AML-193 (cell line): Measurements from ENCODE around the gene DCHS1.

Source experiments
- DNase-seq, 2 experiments: peaks; one replicate each; lab custom pipeline; 2025; lab: John Stamatoyannopoulos, UW

The DCHS1 gene

DNA sequence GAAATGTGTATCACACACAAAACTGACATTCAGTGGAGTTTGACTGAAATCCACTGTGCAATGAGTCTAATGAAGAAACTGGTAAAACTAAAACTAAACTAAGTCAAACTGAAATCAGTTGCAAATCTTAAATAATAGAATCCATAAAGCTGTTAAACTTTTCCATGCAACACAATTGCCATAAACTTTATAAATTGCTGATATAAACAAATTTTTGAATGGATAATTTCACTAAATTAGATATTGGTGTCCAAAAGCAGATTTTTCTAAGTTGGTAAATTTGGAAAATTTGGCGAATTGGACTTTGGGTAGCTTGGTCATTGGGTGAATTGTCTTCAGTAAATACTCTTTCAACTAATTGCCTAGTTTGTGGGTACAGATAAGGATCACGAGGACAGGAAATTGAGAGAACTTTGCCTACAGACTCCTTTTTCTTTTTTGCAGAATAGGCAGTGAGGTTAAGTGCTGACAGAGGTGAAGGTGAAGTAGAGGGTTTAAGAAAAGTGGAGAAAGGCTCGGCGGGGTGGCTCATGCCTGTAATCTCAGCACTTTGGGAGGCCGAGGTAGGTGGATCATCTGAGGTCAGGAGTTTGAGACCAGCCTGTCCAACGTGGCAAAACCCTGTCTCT lies 14.7 kb upstream of the DCHS1 start:
- no peak for DNase-seq

DNA sequence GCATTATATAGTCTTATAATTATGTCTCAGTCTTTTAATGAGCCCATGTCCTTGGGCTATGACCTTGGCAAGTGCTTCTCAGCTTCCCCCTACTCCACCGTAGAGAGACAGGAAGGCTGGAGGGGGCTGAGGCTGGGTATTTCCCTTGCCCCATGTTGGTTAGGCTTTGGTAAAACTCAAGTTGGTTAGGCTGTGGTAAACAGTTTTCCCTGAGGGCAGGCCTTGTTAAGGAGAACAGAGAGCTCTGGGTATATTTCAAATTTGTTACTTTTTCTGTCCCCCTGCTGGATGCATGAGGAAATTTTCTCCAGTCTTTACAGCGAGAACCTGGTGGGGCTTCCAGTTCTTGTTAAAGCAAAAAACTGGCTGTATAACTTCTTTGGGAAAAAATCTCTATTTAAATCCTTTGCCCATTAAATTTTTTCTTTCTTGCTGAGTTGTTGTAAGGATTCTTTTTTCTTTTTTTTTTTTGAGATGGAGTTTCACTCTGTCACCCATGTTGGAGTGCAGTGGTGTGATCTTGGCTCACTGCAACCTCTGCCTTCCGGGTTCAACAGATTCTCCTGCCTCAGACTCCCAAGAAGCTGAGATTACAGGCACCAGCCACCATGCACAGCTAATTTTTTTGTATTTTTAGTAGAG lies 12.2 kb upstream of the DCHS1 start:
- peak; percentile 67 to 79 for DNase-seq

DNA sequence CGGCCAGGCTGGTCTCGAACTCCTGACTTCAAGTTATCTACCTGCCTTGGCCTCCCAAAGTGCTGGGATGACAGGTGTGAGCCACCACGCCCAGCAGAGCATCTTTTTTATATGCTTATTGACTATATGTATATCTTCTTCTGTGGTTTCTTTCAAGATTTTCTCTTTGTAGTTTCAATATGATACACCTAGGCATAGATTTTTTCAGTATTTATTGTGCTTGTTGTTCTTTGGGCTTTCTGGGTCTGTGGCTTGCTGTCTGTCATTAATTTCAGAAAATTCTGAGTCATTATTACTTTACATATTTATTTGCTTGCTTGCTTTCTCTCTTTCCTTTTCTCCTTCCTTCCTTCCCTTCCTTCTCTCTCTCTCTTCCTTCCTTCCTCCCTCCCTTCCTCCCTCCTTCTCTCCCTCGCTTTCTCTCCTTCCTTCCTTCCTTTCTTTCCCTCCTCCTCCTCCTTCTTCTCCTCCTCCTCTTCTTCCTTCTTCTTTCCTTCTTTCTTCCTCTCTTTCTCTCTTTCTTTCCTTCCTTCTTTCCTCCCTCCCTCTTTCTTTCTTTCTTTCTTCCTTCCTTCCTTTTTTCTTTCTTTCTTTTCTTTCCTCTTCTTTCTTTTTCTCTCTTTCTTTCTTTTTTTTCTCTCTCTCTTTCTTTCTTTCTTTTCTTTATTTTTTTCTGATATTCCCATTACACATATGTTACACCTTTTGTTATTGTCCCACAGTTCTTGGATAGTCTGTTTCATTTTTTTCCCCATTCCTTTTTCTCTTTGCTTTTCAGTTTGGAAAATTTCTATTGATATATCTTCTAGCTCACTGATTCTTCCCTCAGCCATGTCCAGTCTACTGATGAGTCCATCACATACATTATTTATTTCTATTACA lies 10.9 kb upstream of the DCHS1 start:
- DNase-seq = no peak

DNA sequence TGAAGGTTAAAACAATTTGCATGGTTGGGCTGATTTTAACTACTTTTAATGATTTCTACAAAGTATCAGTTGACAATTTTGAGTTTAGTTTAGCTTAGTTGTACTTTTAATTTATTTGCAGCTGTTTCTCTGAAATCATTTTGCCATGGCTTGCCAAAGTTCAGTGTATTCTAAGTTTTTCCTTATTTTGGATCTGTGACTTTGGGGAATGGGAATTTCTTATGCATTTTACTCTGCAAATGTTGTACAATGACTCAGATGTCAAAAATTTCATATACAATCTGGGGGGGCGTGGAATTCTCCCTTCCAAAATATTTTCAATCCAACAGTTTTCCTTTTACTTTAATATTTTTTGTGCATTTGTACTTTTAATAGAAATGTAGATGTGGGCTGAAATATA lies 8.9 kb upstream of the DCHS1 start:
- DNase-seq = no peak

DNA sequence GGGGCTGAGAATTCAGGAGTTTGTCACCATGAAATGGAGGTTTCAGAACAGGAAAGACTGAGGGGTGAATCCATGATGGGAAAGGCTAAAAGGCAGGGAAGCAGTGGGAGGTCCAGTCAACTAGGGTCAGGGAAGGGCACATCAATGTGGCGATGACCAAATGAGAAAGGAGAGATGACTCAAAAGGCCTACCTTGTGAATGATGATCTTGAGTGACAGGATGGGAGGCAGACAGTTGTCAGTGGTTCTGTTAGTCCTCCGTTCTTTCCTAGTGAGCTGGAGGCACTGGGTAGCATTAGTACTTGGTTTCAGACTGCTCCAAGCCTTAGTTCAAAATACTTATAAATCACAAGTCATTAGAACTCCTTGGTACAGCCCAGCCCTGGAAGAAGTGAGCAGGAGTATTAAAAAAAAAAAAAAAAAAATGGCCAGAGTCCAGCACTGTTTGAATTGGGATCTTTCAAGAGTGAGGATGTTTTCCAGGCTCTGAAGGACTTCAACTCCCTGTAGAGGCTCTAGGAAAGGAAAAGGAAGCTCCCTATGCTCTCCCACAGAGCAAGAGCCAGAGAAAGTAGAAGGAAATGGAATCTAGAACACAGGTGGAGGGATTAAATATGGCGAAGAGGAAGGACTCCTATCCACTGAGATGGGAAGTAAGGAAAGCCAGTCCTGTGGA lies 8.3 kb upstream of the DCHS1 start:
- DNase-seq = no peak

DNA sequence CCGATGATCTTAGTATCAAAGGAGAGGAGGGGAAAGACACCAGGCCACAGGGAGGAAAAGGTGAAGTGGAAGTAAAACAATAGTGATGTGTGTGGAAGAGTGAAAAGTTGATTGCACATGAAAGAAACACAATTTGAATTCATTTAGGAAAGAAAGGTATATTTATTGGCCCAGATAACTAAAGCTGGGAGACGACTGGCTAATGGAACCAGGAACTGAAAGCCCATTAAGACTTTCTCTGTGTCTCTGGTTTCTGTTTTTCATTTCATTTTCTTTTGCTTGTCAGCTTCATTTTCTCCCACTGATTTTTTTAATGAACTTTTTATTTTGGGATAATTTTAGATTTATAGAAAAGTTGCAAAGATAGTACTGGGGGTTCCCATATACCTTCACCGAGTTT lies 5.1 kb upstream of the DCHS1 start:
- DNase-seq = no peak

DNA sequence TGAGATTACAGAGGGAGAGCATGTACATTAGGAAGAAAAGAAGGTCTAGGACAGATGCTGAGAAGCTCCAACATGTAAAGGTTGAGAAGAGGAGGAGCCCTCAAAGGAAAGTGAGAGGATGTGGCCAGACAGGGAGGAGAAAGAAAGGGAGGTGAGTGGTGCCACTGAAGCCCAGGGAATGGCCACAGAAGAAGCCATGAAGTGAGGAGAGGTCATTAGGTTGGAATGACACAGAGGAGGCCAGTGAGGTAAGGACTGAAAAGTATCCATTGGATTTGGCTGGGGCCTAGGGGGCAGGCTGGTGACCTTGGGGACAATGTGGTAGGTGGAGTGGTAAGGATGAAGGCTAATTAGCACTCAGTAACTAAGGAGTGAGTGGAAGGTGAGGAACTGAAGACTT lies 3.0 kb upstream of the DCHS1 start:
- no peak for DNase-seq

DNA sequence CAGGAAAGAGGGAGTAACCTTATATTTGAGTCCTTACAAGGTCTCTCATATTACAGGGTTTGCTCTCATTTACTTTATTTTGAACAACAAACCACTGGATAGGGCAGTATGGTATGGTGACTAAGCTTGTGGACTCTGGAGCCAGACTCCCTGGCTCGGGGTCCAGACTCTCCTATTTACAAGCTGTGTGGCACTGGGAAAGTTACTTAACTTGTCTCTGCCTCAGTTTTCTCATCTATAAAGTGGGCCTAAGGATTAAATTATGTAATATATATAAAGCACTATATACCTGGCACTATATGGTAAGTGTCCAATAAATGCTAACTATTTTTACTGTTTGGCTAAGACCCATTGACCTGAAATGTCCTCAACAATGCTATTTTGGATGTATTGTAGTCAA lies 1.7 kb upstream of the DCHS1 start:
- no peak for DNase-seq

DNA sequence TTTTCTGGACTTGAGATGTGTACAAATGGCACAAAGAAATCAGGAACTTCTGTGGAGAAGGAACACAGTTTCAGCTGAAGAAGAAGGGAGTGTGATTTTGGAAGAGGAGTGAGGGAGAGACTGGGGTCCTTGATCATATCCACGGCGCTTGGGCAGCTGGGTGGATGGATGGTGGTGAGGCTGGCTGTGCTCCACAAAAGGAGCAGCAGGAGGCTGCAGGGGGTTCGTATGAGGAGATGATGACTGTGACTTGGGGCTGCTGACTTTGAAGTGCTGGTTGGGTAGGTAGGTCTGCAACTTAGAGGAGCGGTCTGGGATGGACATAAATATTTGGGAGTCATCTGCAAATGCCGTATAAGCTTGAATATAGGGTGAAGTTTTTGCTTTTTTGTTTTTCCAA lies 1.3 kb upstream of the DCHS1 start:
- DNase-seq = no peak

DNA sequence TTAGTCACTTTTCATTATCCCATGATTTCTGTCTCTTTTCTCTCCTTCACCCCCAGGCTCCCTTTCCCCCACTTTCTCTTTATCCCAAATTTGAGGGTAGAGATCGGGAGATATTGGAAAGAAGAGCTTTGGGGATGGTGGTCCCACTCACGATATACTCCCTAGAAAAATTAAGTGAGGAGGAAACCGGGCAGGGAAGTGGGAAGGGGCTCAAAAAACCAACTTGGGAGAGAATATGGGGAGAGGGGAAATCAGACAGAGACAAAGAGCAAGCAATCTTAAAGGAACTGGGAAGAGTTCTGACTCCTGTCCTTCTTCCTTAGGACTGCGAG lies 941 bp upstream of the DCHS1 start:
- no peak for DNase-seq

DNA sequence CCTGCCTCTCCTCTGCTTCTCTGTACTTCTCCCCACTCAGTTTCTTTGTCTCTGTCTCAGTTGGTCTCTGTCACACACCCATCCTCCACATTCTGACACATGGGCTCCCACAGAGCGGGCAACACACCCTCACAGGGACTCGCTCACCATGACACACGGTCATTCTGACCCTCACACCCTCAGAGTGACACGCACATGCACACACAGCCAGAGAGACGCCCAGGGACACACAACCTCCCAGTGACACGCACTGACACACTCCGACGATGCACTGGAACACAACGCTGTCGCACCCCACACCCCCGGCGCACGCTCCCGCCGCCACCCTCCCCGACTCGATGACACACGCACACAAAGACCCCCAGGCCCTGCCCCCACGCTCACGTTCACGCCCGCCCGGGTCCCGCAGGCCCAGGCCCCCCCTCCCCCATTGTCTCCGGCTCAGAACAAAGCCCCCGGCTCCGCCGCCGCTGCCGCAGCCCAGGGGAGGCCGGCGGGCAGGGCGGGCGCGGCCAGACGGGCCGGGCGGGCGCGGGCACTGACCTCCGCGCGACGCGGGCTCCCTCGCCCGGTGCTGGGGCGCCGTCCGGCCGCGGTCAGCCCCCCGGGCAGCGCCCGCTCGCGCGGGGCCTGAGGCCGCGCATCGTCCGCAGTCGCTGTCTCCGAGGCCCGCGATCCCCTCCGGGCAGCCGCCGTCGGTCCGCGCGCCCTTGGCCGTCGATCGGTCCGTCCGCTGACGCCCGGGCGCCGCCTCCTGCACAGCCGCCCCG lies 404 bp downstream of the DCHS1 start:
- DNase-seq = no peak

DNA sequence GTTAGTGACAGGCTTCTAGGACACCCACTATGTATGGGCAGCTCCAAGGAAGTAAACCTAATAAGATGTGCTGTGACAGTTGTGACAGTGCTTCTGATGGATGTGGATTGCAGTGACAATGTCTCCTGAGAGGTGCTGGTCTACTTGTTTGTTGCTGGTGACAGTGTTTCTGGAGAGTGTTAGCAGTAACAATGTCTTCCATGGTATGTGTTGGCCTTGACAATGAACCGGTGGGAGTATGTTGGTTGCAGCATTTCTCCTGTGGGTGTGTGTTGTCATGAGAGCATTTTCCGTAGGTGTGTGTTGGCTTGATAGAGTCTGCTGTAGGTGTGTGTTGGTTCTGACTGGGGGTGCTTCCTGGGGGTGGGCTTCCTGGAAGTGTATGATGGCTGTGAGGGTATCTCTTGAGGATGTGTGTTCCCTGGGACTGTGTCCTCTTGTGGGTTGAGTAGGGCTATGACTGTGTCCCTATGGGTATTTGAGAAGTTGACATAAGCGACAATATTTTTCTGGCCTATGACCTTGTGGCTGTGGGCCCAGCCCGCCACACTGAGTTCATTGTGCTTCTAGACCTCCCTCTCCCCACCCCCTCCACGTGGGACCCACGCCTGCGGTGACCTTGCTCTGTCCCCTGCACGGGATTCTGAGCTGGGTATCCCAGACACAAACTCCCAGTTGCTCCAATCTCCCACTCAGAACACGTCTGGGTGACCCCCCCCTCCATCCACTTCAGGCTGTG lies 1.2 kb downstream of the DCHS1 start:
- no peak for DNase-seq

DNA sequence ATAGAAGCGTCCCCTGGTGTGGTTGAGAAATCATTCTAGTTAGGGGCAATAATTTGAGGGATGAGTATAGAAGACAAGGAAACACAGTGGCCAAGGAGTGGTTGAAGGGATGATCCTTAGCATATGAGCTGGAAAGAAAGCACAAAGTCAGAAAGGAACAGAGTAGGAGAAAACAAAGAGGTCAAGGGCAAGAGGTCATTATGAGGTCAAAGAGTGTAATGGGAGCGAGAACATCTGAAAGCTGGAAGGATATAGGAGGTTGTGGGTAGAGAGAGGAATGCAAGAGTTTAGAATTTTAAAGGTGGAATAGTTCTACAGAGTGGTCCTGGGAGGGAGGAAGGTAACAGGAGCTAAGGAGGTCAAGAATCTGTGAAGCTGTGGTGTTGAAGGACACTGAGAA lies 2.0 kb downstream of the DCHS1 start:
- DNase-seq = no peak

DNA sequence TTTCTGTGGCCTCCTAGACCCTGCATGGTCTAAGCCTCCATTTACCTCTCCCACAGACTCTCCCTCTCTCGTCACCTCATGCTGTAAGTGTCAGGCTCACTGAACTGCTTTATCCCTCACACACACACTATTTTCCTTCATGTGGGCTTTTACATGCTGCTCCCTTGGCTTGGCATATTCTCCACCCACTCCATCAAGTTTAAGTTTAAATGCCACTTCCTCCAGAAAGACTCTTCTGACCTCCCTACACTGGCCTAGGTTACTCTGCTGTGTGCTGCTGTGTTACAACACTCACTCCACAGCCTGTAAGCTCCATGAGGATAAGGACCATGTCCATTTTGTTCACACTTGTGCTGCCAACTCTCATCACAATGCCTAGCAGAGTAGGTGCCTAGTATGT lies 2.5 kb downstream of the DCHS1 start:
- DNase-seq = peak; percentile 19 to 25

DNA sequence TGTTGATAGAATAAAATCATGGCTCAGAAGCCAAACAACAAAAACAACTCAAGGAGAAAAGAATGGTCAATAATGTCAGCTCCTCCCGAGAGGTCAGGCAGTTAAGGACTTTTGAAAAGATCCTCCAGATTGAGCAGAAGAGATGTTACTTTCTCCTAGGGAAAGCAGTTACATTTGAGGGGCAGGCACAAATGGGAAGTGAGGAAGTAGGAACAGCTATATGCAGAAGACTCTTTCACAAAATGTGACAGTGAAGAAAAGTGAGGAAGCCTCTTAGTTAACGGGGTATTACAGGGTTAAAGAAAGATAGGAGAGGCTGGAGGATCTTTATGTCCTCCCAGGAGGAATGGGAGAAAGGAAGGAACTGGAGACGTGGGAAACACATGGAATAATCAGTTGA lies 3.4 kb downstream of the DCHS1 start:
- DNase-seq = no peak

DNA sequence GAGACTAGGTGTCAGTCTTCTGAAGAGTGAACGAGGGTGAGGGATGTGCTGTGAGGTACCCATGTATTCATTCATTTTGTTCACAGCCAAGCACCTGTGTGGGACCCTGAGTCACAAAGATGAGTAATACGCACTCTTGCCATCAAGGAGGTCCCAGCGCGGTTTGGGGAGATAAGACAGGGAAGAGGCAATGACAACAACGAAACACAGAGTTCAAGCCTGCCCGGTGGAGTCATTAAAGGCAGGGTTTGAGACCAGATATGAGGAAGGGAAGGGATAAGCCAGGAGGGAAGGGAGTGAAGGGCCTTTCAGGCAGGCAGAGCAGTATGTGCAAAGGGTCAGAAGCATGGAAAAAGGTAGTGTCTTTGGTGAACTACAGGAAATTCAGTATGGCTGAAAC lies 4.6 kb downstream of the DCHS1 start:
- no peak for DNase-seq

DNA sequence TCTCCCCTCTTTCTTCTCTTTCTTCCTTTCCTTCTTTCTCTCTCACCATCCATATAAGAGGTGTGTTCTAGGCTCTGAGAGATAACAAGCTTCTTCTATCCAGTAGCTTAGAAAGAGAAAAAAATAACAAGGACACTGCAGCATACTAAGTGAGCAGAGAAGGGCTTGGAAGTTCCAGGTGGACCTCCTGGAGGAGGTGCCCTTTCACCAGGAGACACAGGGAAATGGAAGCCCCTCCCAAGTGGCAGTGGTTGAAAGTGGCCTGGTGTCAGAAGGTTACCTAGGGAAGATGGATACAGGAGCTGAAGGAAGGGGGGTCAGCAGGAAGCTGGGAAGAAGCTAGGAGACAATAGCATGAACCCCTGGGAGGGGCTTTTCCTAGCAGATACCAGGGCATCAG lies 5.5 kb downstream of the DCHS1 start:
- DNase-seq = no peak

DNA sequence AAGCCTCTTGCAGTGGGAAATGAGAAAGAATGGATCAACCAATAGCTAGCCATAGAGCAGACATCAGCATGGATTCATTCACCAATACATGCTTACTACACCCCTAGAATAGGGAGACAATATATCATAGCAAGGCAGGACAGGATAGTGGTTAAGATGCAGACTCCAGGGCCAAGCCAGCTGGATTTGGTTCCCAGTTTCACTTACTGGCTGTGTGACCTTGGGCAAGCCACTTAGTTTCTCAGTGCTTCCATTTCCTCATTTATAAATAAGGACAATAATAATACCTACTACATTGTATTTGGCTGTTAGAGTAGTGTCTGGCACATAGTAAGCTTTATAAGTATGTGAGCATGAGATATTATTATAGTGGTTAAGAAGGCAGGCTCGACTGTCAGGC lies 7.1 kb downstream of the DCHS1 start:
- no peak for DNase-seq

DNA sequence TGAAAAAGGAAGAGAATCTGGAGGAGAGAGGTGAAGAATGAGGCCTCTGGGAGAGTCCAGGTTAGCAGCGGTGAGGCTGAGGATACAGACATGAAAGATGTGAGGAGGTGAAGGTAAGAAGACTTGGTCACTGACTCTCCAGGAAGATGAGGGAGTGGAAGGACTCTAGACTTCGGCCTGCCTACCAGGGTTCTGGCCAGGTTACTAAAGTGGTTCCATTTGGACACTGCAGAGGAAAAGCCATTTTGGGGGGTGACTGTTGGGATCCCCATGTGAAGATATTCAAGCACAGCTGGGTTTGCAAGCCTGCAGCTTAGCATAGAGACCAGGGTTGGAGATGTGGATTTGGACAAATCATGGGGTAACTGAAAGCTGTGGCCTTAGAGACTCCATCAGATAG lies 7.8 kb downstream of the DCHS1 start:
- no peak for DNase-seq

DNA sequence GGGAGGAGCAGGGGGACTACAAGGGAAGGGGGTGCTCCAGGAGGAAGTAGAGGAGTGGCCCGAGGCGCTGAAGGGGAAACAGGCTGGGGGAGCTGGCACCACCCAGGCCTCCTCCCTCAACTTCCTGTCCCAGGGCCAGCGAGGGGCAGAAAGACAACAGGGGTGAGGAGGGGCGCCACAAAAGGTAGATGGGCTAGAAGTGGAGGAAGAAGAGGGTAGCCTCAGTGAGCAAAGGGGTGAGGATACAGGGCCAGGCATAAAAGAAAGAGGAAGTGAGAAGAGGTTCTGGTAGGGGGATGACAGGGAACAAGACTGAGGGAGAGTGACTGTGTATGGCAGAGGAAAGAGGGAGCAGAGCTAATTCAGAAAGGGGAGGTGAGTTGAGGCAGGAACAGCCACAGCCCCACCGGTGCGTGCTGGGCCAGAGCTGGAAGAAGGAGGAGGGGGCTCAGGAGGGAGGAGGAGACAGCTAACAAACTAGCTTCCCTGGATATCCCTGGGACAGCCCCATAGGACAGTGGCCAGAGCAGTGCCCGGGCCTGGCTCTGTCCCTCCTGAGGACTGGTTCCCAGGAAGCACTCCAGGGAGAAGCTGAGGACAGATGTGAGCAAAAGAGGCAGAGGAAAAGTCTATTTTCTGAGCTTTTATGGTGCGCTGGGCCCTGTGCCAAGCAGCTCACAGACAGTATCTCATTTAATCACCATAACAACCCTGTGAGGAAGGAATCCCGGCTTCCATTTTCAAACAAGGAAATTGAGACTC lies 8.5 kb downstream of the DCHS1 start:
- peak; percentile 68 to 72 for DNase-seq

DNA sequence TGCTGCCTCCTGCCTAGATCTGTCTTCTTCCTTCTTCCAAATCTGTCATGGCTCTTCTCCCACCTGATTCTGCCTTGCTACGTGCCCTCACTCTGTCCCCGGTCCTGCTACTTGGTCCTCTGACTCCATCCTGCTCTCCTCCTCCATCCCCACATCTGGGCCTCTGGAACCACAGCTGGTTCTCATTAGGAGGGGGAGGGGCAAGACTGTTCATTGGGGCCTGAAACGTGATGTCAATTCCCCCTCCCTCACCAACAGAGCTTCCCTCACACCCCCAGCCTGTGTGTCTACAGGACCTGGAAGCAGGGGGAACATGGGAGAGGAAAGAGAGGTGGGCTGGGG lies 9.1 kb downstream of the DCHS1 start:
- no peak for DNase-seq
